ENCODE data around the gene AGFG2. TPM values are rescaled to one million over a fixed set of nuclear protein-coding genes. Genes with fewer than 3 reads are reported as not detected.

Gene AGFG2
- polyA plus RNA-seq, 2 of the 4 experiments (the other 2 are of a cell fraction) = 16.0 to 31.8 TPM

GRCh38 chr7:100586266-100587025 is 47.4 kb downstream of the AGFG2 start, which contains the start of gene FBXO24:
Gene FBXO24 (plus strand): TSS chr7:100586328. CDS start chr7:100586626, 298 bp downstream.
- peak within 1 kb of the TSS; percentile 96 for H3K4me2 ChIP-seq
- no peaks in the 10 kb centered on the region for H3K9me3 ChIP-seq
- H3K27ac ChIP-seq = peak within 1 kb of the TSS; percentile 95 to 99
- peaks cover 15% of the 10 kb centered on the region for H3K4me1 ChIP-seq
- TF ChIP-seq CHD2 (IDR thresholded peaks at IDR 0.05; ENCODE audit: low read length, partially characterized antibody) (peak; percentile 41), MYC (IDR thresholded peaks at IDR 0.05; ENCODE audit: borderline replicate concordance, low read length) (no peak), RCOR1 (IDR thresholded peaks at IDR 0.05; ENCODE audit: low read depth, low read length) (no peak), HMGXB4 (CRISPR knock-in tag; IDR thresholded peaks at IDR 0.05; ENCODE audit: borderline replicate concordance) (no peak), TFCP2L1 (CRISPR knock-in tag; IDR thresholded peaks at IDR 0.05) (no peak), RNF2 (IDR thresholded peaks at IDR 0.05; ENCODE audit: borderline replicate concordance, low read depth) (no peak), PBX3 (IDR thresholded peaks at IDR 0.05) (peak; percentile 100), HDAC2 (IDR thresholded peaks at IDR 0.05) (no peak), JUN (IDR thresholded peaks at IDR 0.05) (peak in 1 of 2 experiments; percentile 53; a peak in 2 of 5 replicates), E2F6 (IDR thresholded peaks at IDR 0.05; ENCODE audit: borderline replicate concordance, low read depth) (0 out of 2 replicates have a peak, but pooled peaks have one; percentile 43), MAFK (IDR thresholded peaks at IDR 0.05; ENCODE audit: partially characterized antibody) (no peak), NR3C1 (IDR thresholded peaks at IDR 0.05) (no peak), RFX5 (IDR thresholded peaks at IDR 0.05) (peak; percentile 83), CBX2 (IDR thresholded peaks at IDR 0.05; ENCODE audit: borderline replicate concordance, low read depth) (no peak), NFE2L2 (conservative IDR thresholded peaks at IDR 0.05; ENCODE audit: low read length) (no peak), USF2 (IDR thresholded peaks at IDR 0.05) (no peak), BHLHE40 (IDR thresholded peaks at IDR 0.05; ENCODE audit: low read depth, low read length) (no peak), POLR2A (IDR thresholded peaks at IDR 0.05; ENCODE audit: low read length) (peak; percentile 79), SREBF2 (IDR thresholded peaks at IDR 0.05) (no peak), TP53 (CRISPR knock-in tag; IDR thresholded peaks at IDR 0.05) (no peak)
- ChIA-PET CTCF (interaction anchor here (0.9 to 10.1 kb wide), 12 partner anchors 8 to 139 kb away, joined by 3 to 135 read pairs (median 4); partner anchors contain the start of gene POP7), POLR2A (interaction anchor here (0.5 to 2.4 kb wide), 38 partner anchors 10 to 558 kb away, joined by 3 to 28 read pairs (median 4); partner anchors contain the start of genes AGFG2, GNB2, MEPCE and MOSPD3)
- FAIRE-seq = peak; percentile 99
- H3K4me3 ChIP-seq = peak within 1 kb of the TSS; percentile 99
- WGBS (ENCODE audit: missing lambda C conversion rate) = 2% methylated on average over 34 of the region's 53 CpGs
- peak; percentile 88 to 95 for ATAC-seq
- peak; percentile 100 for DNase-seq (ENCODE audit: low read depth in 1 of 2, low spot score in 1 of 2)

GRCh38 chr7:100588438-100588837 is 49.4 kb downstream of the AGFG2 start:
- 40% methylated on average over 1 of the region's 1 CpG for WGBS (ENCODE audit: missing lambda C conversion rate)
- Histone ChIP-seq H3K4me3 (no peak overlapping the region), H3K4me1 (peaks cover 15% of the 10 kb centered on the region), H3K27ac (no peak overlapping the region), H3K4me2 (no peak overlapping the region), H3K9me3 (no peaks in the 10 kb centered on the region)
- ChIA-PET POLR2A (interaction anchor here (0.5 to 1.2 kb wide), 3 partner anchors 24 to 159 kb away, joined by 4 to 5 read pairs (median 4); partner anchors contain the start of genes MEPCE and MOSPD3), CTCF (interaction anchor here (0.6 to 10.1 kb wide), 25 partner anchors 10 to 1299 kb away, joined by 3 to 135 read pairs (median 4); partner anchors contain the start of genes MOSPD3 and PCOLCE)
- DNase-seq (ENCODE audit: low read depth in 1 of 2, low spot score in 1 of 2) = peak in 1 of 2 experiments; percentile 45
- TF ChIP-seq RAD21 (conservative IDR thresholded peaks at IDR 0.05 in 1 of 2, IDR thresholded peaks at IDR 0.05 in 1 of 2) (peak; percentile 34 to 35; a peak in 3 of 5 replicates), ELK1 (IDR thresholded peaks at IDR 0.05; ENCODE audit: low read depth, low read length) (no peak), SMC3 (IDR thresholded peaks at IDR 0.05) (peak; percentile 43; the same call in 2 of the 3 replicates), EHMT2 (IDR thresholded peaks at IDR 0.05; ENCODE audit: low read depth) (no peak), MAFK (IDR thresholded peaks at IDR 0.05; ENCODE audit: partially characterized antibody) (no peak), CTCF (IDR thresholded peaks at IDR 0.05) (peak; percentile 43)
- FAIRE-seq = no peak
- no peak for ATAC-seq
